Liver (tissue), 3 donors: ENCODE measurements around the gene LRRC47.

Experiments
- CTCF ChIP-seq: fragments of 150-350 bp; IDR thresholded peaks from 2 replicates; pipeline ENCODE4 v1.5.1; 2017; ENCODE audit warnings: improper control_type of control experiment, low read depth, low read length; ENCODE audit not compliant: missing input control
- GABPA ChIP-seq, 2 donors: IDR thresholded peaks in 1 of 2; conservative IDR thresholded peaks in 1 of 2; 2 replicates each; pipeline ENCODE4 v1.6.1; 2016; ENCODE audit warnings: antibody characterized with exemption in 2 of 2, mild to moderate bottlenecking in 1 of 2, moderate library complexity in 1 of 2
- RAD21 ChIP-seq, 2 donors: IDR thresholded peaks; 2 replicates each; pipeline ENCODE4 v1.6.1; 2016; ENCODE audit warnings: antibody characterized with exemption in 2 of 2, mild to moderate bottlenecking in 2 of 2
- donor health status: healthy.
- donor health status: healthy.

GRCh38 chr1:3776231-3776961 is 19.9 kb downstream of the LRRC47 start:
- no peak for TF ChIP-seq CTCF
- TF ChIP-seq RAD21 (IDR thresholded peaks at IDR 0.05), result no peak
- TF ChIP-seq GABPA (IDR thresholded peaks at IDR 0.05 in 1 of 2, conservative IDR thresholded peaks at IDR 0.05 in 1 of 2), result no peak
